LNCAP (cell line): Measurements from ENCODE around the gene LRBA.

ENCODE experiments used
- TF ChIP-seq, protein P1 (sequence below): fragments of 450-650 bp; IDR thresholded peaks from 2 replicates; pipeline ENCODE4 v1.5.1; 2017; ENCODE audit warnings: mild to moderate bottlenecking

LRBA gene, protein sequence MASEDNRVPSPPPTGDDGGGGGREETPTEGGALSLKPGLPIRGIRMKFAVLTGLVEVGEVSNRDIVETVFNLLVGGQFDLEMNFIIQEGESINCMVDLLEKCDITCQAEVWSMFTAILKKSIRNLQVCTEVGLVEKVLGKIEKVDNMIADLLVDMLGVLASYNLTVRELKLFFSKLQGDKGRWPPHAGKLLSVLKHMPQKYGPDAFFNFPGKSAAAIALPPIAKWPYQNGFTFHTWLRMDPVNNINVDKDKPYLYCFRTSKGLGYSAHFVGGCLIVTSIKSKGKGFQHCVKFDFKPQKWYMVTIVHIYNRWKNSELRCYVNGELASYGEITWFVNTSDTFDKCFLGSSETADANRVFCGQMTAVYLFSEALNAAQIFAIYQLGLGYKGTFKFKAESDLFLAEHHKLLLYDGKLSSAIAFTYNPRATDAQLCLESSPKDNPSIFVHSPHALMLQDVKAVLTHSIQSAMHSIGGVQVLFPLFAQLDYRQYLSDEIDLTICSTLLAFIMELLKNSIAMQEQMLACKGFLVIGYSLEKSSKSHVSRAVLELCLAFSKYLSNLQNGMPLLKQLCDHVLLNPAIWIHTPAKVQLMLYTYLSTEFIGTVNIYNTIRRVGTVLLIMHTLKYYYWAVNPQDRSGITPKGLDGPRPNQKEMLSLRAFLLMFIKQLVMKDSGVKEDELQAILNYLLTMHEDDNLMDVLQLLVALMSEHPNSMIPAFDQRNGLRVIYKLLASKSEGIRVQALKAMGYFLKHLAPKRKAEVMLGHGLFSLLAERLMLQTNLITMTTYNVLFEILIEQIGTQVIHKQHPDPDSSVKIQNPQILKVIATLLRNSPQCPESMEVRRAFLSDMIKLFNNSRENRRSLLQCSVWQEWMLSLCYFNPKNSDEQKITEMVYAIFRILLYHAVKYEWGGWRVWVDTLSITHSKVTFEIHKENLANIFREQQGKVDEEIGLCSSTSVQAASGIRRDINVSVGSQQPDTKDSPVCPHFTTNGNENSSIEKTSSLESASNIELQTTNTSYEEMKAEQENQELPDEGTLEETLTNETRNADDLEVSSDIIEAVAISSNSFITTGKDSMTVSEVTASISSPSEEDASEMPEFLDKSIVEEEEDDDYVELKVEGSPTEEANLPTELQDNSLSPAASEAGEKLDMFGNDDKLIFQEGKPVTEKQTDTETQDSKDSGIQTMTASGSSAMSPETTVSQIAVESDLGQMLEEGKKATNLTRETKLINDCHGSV (N-terminal part only)

DNA sequence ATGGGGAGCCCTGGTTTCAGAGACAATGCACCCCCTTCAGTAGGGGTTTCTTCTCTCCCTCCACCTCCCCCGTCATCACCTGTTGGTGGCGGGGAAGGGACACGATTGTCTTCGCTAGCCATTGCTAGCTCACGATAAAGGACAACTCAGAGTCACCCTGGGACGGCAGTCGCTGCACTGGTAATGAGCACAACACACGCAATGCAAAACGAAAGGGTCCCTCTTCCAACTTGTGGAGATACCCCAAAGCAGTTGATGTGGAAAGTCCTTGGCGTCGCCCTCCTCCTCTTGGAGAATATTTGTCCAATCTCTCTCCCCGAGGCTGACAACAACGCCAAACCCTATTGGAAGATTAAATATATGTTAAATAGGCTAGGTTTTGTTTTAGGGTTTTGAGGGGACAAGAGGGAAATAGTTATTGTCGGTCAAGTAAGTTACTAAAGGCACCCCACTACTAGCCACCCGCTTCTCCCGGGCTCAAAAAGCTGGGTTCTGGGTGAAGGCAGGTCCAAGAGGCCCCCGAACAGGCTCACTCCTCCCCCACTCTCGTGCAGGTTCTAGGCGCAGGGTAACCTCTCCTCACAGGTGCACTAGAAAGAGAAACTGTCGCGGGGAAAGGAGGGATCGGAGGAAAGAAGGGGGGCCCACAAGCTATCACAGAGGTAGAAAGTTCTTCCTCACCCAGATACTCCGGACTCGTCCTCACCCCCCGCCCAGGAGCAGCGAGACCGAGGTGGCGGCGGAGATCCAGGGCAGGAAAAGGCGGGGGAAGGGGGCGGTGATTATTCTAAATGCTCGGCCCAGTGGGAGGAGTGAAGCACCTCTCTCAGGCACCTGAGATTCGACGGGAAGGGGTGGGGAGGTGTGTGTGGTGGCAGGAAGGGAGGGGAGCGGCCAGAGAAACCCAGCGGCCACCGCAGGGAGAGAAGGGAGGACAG lies at the start of gene LRBA:
LRBA (minus strand) TSS at position 764 of the 938 bp plus-strand sequence; CDS start at position 122, 642 bp downstream.
- TF ChIP-seq, protein P1, sequence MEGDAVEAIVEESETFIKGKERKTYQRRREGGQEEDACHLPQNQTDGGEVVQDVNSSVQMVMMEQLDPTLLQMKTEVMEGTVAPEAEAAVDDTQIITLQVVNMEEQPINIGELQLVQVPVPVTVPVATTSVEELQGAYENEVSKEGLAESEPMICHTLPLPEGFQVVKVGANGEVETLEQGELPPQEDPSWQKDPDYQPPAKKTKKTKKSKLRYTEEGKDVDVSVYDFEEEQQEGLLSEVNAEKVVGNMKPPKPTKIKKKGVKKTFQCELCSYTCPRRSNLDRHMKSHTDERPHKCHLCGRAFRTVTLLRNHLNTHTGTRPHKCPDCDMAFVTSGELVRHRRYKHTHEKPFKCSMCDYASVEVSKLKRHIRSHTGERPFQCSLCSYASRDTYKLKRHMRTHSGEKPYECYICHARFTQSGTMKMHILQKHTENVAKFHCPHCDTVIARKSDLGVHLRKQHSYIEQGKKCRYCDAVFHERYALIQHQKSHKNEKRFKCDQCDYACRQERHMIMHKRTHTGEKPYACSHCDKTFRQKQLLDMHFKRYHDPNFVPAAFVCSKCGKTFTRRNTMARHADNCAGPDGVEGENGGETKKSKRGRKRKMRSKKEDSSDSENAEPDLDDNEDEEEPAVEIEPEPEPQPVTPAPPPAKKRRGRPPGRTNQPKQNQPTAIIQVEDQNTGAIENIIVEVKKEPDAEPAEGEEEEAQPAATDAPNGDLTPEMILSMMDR, result no peak

DNA sequence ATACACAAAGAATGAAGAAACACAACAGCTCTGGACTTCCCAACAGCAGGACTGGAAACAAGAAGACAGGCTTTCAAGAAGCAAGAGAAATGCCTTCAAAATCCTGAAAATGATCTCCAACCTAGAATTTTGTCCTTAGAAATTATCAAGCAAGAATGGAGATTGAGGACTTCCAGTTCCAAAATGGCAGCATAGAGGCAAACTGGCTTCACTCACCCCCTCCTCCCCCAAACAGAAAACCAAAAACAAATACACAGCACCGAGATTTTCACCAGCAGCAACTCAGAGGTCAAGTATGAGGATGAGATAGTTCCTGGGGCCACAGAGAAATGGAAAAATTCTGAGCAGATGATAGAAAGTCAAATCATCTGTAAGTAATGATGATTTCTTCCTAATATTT lies 40.5 kb upstream of the LRBA start:
- TF ChIP-seq, protein P1, result no peak

DNA sequence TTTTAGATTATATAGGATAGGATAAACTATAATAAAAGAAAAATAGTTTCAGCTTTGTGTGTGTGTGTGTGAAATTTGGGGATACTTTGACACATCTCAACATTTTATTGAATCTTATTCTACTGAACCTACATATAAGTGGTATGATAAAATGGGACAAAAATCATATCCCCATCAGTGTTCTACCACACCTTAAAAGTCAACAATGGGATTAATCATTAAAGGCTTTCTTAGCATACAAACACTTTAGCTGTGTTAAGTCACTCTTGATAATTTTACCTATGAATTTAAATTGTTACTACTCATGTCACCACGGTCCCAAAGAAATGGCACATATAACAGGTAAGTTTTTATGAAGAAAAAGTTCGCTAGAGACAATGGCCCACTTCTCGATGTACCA lies 37.7 kb upstream of the LRBA start:
- TF ChIP-seq, protein P1, result no peak

DNA sequence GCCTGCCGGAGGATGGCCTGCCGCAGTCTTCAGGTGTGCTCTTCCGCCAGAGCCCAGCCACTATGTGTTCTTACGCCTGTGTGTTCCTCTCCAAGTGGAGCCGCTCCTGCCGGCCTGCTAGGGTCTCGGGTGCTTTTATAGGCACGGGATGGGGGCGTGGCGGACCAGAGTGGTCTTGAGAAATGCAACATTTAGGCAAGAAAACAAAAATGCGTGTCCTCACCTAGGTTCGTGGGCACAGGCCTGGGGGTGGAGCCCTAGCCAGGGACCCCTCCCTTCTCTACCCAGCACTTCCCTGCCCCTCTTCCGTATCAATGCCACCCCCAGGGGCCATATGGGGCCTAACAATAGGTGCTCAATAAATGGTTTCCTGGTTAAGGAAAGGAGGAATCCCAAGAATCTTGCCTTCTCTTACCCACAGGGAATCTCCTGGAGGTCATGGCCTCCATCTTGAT lies 34.4 kb upstream of the LRBA start:
- TF ChIP-seq, protein P1, result no peak

DNA sequence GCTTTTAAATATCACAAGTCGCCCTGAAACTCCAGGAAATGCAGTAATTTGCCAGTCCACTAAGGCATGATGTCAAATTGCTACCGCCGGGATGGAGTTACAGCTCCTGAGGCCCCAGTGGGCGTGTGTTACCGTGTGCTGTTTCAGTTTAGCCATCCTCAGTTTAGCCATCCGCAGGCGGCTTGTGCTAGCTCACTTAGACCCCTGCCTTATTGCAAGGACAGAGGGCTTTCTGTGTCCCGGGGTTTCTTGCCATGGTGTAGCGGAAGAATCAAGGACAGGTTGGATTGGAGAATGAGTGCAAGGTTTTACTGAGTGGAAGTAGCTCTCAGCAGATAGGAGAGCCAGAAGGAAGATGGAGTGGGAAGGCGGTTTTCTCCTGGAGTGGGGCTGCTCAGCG lies 33.8 kb upstream of the LRBA start:
- TF ChIP-seq, protein P1, result no peak

DNA sequence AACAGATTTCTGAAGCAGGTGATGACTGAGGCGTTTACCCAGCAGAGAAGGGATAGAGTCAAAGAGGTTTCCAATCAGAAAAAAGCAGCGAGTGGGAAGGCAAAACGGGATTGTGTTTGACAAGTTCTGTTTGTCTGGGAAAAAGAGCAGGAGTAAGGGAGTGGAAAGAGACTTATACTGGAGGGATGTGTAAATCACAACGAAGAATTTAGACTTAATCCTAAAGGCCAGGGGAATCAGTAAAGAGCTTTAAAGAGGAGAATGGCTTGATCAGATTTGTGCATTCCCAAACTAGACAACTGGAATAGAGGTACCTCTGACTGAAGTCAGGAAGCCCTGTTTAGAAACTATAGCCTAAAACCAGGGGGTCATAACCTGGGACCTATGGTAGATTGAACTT lies 31.5 kb upstream of the LRBA start:
- TF ChIP-seq, protein P1, result no peak
